Endothelial cell of umbilical vein (primary cell): Measurements from ENCODE around the gene CCDC57.

ENCODE experiments used
- CTCF ChIP-seq, 2 donors: IDR thresholded peaks; 1 replicate in 1 of 2; 2 replicates in 1 of 2; pipeline ENCODE4 v1.5.1; 2011; ENCODE audit warnings: low read length in 2 of 2, mild to moderate bottlenecking in 2 of 2, moderate library complexity in 2 of 2, control low read depth in 1 of 2, inconsistent platforms in 1 of 2, low read depth in 1 of 2; ENCODE audit not compliant: insufficient read depth in 1 of 2; ENCODE audit errors: extremely low read depth in 1 of 2
- EZH2 ChIP-seq: IDR thresholded peaks from 2 replicates; pipeline ENCODE4 v1.6.1; 2012; ENCODE audit warnings: borderline replicate concordance, low read depth, mild to moderate bottlenecking, moderate library complexity, low read length, inconsistent platforms; ENCODE audit not compliant: severe bottlenecking
- FOS ChIP-seq: IDR thresholded peaks from 2 replicates; pipeline ENCODE4 v1.6.1; 2011; ENCODE audit warnings: mild to moderate bottlenecking, low read length, moderate library complexity, borderline replicate concordance; ENCODE audit not compliant: insufficient read depth
- GATA2 ChIP-seq: IDR thresholded peaks from 2 replicates; pipeline ENCODE4 v1.7.0; 2011; ENCODE audit warnings: low read depth, mild to moderate bottlenecking, moderate library complexity, mixed read lengths, low read length; ENCODE audit not compliant: insufficient read length, insufficient read depth
- JUN ChIP-seq: IDR thresholded peaks from 2 replicates; pipeline ENCODE4 v1.6.1; 2011; ENCODE audit warnings: borderline replicate concordance, low read depth; ENCODE audit not compliant: insufficient read length, insufficient read depth
- MYC ChIP-seq: IDR thresholded peaks from one replicate; pipeline ENCODE4 v1.6.1; 2011; ENCODE audit warnings: mild to moderate bottlenecking, low read depth, low read length
- POLR2A ChIP-seq: IDR thresholded peaks from 2 replicates; pipeline ENCODE4 v1.6.1; 2012; ENCODE audit warnings: low read depth, mild to moderate bottlenecking, control low read depth, low read length
- POLR2AphosphoS5 ChIP-seq: IDR thresholded peaks from 2 replicates; pipeline ENCODE4 v1.6.1; 2012; ENCODE audit warnings: low read depth, mild to moderate bottlenecking, control low read depth, low read length, moderate library complexity; ENCODE audit not compliant: insufficient read depth

DNA sequence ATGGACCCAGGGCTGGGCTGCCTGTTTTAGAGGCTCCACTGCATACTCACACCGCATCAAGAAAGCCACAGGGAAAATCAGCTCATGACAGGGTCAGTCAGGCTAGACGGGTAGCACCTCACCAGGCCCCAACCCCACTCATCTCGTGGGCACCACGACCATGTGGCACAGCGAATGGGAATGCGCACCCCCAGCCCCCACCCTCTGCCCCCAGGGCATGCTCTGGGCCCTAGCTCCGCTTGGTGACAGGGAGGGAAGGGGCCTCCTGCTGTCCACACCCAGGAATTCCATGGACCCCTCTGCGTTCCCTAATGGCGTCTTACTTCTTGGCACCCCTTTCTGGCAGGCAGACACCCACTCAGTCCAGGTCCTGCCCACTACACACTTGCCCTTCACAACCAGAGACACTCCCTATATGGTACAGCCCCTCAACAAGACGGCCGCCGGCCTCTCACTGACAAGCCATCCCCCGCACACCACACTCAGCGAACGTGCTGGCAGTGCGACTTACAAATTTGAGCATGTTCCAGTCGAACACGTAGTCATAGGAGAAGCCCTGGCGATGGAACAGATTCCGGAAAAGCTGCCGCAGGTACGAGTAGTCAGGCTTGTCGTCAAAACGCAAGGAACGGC lies 38.3 kb upstream of the CCDC57 start:
- no peak for TF ChIP-seq POLR2AphosphoS5
- no peak for TF ChIP-seq CTCF (IDR thresholded peaks at IDR 0.05; ENCODE audit: extremely low read depth in 1 of 2, insufficient read depth in 1 of 2, low read depth in 1 of 2, low read length in 2 of 2)
- no peak for TF ChIP-seq POLR2A
- TF ChIP-seq EZH2, result no peak
- no peak for TF ChIP-seq GATA2
- TF ChIP-seq JUN, result no peak
- no peak for TF ChIP-seq MYC
- TF ChIP-seq FOS, result no peak
